Lung (tissue), 12 donors: ENCODE measurements around the gene CEP164. TPM values are rescaled to one million over a fixed set of nuclear protein-coding genes. Genes with fewer than 3 reads are reported as not detected.

Experiments
- ATAC-seq: fragments of 200-7000 bp; cut with Tn5 transposase; one replicate; pipeline ENCODE4 v1.9.1; 2020; ENCODE audit warnings: moderate number of reproducible peaks; ENCODE audit not compliant: insufficient read depth, low FRiP score
- DNase-seq, 3 donors: peaks; one replicate each; pipeline ENCODE4 v3.0.0-alpha.2; 2013 to 2017
- H3K27ac ChIP-seq, 2 donors: one replicate each; pipeline ENCODE4 v1.5.1; 2013; ENCODE audit warnings: mild to moderate bottlenecking in 2 of 2, moderate library complexity in 2 of 2, control low read depth in 1 of 2, inconsistent platforms in 1 of 2, low read depth in 1 of 2, low read length in 1 of 2
- H3K27me3 ChIP-seq, 3 donors: one replicate each; pipeline ENCODE4 v1.5.1; 2013; ENCODE audit warnings: low read length in 2 of 3; ENCODE audit not compliant: control insufficient read depth in 3 of 3, insufficient read depth in 3 of 3
- H3K36me3 ChIP-seq, 4 donors: one replicate each; pipeline ENCODE4 v1.5.1; 2013; ENCODE audit warnings: low read length in 4 of 4, mild to moderate bottlenecking in 1 of 4, moderate library complexity in 1 of 4; ENCODE audit not compliant: control insufficient read depth in 4 of 4, insufficient read depth in 4 of 4
- H3K4me1 ChIP-seq, 5 donors: one replicate each; pipeline ENCODE4 v1.5.1; 2013; ENCODE audit warnings: low read length in 5 of 5, mild to moderate bottlenecking in 2 of 5, moderate library complexity in 1 of 5; ENCODE audit not compliant: control insufficient read depth in 5 of 5, insufficient read depth in 5 of 5
- H3K4me3 ChIP-seq: one replicate; pipeline ENCODE4 v1.5.1; 2013; ENCODE audit warnings: mild to moderate bottlenecking, control low read depth, moderate library complexity
- H3K9ac ChIP-seq, 2 donors: one replicate each; pipeline ENCODE4 v1.5.1; 2013; ENCODE audit warnings: low read length in 2 of 2, control low read depth in 1 of 2; ENCODE audit not compliant: insufficient read depth in 1 of 2
- H3K9me3 ChIP-seq, 4 donors: one replicate each; pipeline ENCODE4 v1.5.1; 2013; ENCODE audit warnings: low read length in 3 of 4, mild to moderate bottlenecking in 1 of 4, moderate library complexity in 1 of 4; ENCODE audit not compliant: control insufficient read depth in 4 of 4, insufficient read depth in 3 of 4
- WGBS, 2 donors: extraction: QIAGEN DNeasy Blood & Tissue Kit; methylation state at CpG; one replicate each; pipeline ENCODE4 v1.1.7; 2013; 5-methylcytosine and 5-hydroxymethylcytosine counted together
- polyA plus RNA-seq, 2 donors: library from polyadenylated mRNA; stranded (reverse); fragments of 200-250 nt; gene quantifications; one replicate each; pipeline ENCODE4 v1.2.1, GENCODE V29; 2013
- total RNA-seq, 2 donors: library from RNA; depleted of rRNA in 1 of 2; stranded (reverse); fragments of >200 nt in 1 of 2; gene quantifications; one replicate each; pipeline ENCODE4 v1.2.1, GENCODE V29; 2014 to 2021
- TF ChIP-seq, protein P1 (sequence below): IDR thresholded peaks from 2 replicates; pipeline ENCODE4 v1.5.1; 2012; ENCODE audit warnings: mild to moderate bottlenecking; ENCODE audit errors: control extremely low read depth, extremely low read depth
- donor health status: control.
- donor health status: control.
- donor health status: Bipolar disorder and iron deficiency.
- donor health status: healthy.
- donor health status: DM: yes; HTN: yes; CAD: no.

Gene CEP164
- total and polyA plus RNA-seq, 4 donors, result 12.0 to 36.1 (median 26.7) TPM

DNA sequence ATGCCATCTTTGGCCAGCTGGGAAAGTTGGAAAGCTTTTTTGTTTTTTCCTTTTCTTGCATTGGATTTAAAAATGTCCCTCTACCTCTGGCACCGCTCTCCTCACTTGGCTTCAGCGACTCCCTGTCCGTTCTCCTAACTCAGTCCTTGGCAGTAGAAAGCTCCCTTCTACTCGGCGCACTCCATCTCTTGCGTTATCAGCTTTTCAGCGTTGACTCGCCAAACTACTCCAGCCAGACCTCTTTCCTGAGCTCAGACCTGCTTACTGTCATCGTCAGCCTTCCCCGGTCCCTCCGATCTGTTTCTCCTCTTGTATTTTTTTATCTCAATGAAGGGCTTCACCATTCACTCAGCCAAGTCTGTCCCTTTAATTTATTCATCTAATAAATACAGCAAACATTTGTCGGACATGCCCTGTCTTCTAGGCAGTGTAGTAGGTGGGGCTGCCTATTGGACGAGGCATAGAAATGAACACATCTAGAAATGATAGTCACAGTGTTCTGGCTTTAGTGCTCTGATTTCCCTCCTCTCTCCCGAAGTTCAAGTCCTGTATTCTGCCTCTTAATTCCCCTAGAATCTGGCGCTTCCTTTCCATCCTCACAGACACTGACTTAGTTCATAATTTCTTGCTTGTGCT is 839 bp downstream of the CEP164 start:
- ATAC-seq (peak; percentile 9), DNase-seq (no peak)
- Histone ChIP-seq H3K36me3 (no peaks in the 10 kb centered on the region), H3K4me3 (peak overlapping the region; percentile 62), H3K9me3 (no peaks in the 10 kb centered on the region), H3K9ac (peak overlapping the region; percentile 69 to 73), H3K4me1 (peaks cover 6 to 9% (median 8%) of the 10 kb centered on the region in 5 donors), H3K27ac (peak overlapping the region; percentile 93 to 94), H3K27me3 (no peaks in the 10 kb centered on the region)
- WGBS, 2 donors, result 8 to 16% methylated on average over 15 of the region's 15 CpGs
- TF ChIP-seq, protein P1, sequence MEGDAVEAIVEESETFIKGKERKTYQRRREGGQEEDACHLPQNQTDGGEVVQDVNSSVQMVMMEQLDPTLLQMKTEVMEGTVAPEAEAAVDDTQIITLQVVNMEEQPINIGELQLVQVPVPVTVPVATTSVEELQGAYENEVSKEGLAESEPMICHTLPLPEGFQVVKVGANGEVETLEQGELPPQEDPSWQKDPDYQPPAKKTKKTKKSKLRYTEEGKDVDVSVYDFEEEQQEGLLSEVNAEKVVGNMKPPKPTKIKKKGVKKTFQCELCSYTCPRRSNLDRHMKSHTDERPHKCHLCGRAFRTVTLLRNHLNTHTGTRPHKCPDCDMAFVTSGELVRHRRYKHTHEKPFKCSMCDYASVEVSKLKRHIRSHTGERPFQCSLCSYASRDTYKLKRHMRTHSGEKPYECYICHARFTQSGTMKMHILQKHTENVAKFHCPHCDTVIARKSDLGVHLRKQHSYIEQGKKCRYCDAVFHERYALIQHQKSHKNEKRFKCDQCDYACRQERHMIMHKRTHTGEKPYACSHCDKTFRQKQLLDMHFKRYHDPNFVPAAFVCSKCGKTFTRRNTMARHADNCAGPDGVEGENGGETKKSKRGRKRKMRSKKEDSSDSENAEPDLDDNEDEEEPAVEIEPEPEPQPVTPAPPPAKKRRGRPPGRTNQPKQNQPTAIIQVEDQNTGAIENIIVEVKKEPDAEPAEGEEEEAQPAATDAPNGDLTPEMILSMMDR, result no peak

DNA sequence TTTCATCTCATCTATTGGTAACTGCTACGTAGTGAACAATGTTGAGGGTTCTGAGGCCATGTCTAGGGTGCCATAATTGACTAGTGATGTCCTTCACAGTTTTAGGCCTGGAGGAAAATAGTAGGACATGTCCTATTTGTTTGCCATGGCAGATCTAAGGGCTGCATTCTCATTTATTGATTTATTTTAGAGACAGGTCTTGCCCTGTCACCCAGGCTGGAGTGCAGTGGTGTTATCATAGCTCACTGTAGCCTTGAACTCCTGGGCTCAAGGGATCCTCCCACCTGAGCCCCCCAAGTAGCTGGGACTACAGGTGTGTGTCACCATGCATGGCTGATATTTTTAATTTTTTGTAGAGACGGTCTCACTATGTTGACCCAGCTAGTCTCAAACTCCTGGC is 5.2 kb downstream of the CEP164 start:
- no peak for DNase-seq
- Histone ChIP-seq H3K9ac (no peak overlapping the region), H3K27ac (no peak overlapping the region), H3K36me3 (peaks cover 0 to 5% (median 2%) of the 10 kb centered on the region in 4 donors), H3K27me3 (no peaks in the 10 kb centered on the region), H3K4me1 (peaks cover 6 to 9% (median 8%) of the 10 kb centered on the region in 5 donors), H3K9me3 (no peaks in the 10 kb centered on the region), H3K4me3 (no peak overlapping the region)
- TF ChIP-seq, protein P1, result no peak
- WGBS, 2 donors, result 71 to 74% methylated on average over 2 of the region's 2 CpGs
- ATAC-seq, result no peak

DNA sequence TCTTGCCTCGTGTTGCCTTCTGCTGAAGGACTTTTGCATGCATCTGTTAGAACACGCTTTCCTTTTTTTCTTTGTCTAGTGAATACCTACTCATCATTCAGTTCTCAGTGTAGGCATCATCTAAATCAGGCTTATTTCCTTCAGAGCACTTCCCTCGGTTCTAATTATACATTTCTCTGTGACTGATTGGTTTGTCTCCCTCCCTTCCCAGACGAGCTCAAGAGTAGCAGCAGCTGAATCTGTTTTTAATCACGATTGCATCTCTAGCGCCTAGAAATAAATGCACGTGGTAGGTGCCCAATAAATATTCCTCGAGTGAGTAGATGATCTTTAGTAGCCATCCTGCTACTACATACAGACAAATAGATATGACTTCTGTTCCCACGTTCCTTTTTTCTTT is 6.3 kb downstream of the CEP164 start:
- DNase-seq (no peak), ATAC-seq (no peak)
- Histone ChIP-seq H3K27me3 (no peaks in the 10 kb centered on the region), H3K4me3 (no peak overlapping the region), H3K9ac (no peak overlapping the region), H3K9me3 (no peaks in the 10 kb centered on the region), H3K27ac (no peak overlapping the region), H3K4me1 (peaks cover 2 to 7% (median 4%) of the 10 kb centered on the region in 5 donors), H3K36me3 (peaks cover 0 to 5% (median 2%) of the 10 kb centered on the region in 4 donors)
- TF ChIP-seq, protein P1, result no peak
- WGBS, 2 donors, result 89 to 92% methylated on average over 9 of the region's 9 CpGs

DNA sequence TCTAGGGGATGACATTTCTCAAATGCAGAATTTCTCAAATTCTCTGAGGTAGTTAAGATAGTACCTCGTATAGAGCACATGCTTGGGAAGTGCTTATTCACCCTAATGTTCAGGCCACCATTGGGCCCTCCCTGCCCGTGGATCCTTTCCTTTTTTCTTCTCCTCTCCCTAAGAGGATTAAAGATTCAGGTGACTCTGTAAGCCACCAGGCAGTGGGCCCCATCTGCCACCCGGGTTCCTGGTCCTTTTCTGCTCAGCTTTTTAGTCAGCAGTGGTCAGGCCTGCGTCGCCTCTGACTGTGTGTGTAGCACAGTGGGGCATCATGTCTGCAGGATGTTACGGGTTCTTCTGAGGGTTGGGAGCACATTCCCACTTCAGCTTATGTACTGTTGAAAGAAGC is 7.2 kb downstream of the CEP164 start:
- H3K27me3 ChIP-seq, result no peaks in the 10 kb centered on the region
- 94% methylated on average over 6 of the region's 6 CpGs for WGBS, 2 donors
- H3K9me3 ChIP-seq, result no peaks in the 10 kb centered on the region
- H3K27ac ChIP-seq, result no peak overlapping the region
- DNase-seq, result no peak
- H3K4me1 ChIP-seq, result peaks cover 0 to 3% (median 0%) of the 10 kb centered on the region in 5 donors
- H3K36me3 ChIP-seq, result peaks cover 0 to 5% (median 4%) of the 10 kb centered on the region in 4 donors
- H3K9ac ChIP-seq, result no peak overlapping the region
- no peak for ATAC-seq
- H3K4me3 ChIP-seq, result no peak overlapping the region
- TF ChIP-seq, protein P1, result no peak
